NCI-H1436 treated with DMSO at 0.1 percent for 48 hours (cell line): ENCODE measurements around the gene DNAH7.
"Not testable (repeated sequence)": the region's sequence is repeated elsewhere in the genome, so short reads cannot be mapped to it uniquely, and the experiment has no call there.

Source experiments
- DNase-seq: peaks from one replicate; lab custom pipeline; 2025; lab: John Stamatoyannopoulos, UW

Gene DNAH7

DNA sequence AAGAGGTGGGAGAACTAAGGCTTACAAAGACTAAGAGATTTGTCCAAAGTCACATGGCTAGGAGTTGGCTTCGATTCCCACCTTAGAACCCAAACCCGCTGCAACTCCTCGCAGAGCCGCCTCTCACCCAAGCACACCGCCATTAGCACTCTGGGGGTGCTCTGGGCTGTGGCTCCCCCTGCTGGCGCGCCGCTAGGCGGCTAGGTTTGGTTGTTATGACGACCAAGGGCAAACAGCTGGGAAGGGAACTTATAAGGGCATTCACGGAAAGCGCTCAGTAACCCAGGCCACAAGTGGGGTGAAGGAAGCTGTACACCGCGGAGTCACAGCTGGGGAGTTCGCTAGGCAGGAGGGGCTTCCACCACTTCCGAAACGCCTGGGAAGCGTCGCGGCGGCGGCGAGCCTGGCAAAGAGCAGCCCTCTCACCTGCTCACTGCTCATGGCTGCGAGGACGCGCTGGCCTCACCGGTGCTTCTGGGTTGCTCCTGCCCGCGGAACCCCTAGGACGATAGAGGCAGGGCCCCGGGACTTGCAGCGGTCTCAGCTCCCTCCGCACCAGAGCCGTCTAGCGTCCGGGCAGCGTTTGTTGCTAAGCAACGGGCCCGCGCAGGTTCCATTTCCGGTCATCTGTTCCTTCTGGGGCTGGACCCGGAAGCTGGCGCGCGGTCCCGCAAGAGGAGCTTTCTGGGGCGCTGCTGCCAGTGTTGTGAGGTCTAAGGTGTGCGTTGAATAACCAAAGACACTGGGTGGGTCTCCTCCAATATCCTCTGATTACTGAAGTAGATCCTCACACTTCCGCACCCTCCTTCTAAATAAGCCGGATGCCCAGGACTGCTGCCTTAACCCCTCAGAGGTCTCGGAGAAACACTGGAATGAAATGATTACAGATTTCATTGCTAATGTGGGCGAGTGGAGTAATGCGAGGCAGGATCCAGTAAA lies at the start of gene DNAH7:
TSS of gene DNAH7 (minus strand) at position 567 of the 939 bp plus-strand sequence. CDS start at position 441, 126 bp downstream.
- DNase-seq: peak; percentile 12

- DNase-seq: no peak
These were observed 48.6 kb upstream of the DNAH7 start for GRCh38 chr2:196117214-196117705.

DNA sequence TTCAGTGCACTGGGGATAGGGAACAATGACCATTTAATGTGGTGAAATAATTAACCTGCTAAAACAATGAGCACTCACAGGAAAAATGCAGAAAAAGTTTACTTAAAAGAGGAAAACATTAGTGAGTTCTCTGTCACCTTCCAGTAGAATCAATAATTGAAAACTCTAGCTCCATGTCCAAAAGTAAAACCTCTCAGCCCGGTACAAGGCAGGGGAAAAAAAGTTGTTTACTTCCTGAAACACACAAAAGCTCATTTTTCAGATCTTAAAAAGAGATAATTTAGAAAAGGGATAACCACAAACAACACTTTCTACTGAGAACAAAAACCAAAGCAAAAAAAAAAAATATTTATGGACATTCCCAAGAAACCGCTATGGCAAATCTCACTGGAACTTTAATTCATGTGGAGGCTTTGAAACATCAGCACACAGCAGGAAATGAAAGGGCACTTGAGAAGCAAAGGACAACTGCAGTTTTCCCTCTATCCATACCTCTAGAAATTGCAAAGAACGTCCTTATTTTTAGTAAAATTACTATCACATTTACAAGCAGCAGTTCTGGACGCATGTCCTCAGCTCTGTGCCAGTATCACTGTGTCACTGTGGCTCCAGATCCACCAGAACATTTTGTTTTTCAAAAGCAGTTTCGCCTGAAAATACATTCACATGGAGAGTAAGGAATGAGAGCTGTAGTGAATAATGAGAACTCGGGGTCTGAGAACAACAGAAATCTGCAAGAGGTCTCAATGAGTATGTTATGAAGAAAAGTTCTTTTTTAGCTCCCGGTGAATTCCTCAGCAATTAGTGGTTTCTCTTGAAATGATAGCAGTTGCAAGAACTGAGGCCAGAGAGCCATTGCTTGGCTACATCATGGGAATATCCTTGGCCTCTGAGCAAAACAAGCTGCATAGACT lies 44.7 kb upstream of the DNAH7 start:
- no peak for DNase-seq

DNA sequence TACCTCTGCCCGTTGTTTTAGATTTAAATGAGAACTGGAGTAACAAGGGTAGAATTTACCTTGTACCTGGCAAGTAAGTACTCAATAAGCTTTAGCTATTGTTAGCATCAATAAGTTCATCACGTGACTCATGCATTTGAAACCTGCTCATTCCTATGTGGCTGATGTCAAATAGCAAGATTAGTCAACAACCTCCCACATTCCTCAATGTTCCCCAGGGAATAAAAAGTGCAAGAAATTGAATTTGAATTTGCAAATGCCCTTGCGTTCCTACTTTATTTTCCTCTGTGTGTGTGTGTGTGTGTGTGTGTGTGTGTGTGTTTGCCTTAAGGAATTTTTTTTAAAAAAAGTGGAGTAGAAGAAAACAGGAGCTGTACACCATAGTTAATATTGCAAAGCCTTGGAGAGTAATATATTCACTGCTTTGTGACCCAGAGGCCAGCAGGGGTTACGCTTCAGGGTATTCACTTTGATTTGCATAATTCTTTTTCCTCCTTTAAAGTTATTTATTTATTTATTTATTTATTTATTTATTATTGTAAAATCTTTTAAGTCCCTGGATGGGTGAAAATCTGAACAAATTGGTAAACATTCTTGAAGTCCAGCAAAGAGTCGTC lies 43.9 kb upstream of the DNAH7 start:
- DNase-seq: no peak

- DNase-seq: no peak
These were observed 40.0 kb upstream of the DNAH7 start for GRCh38 chr2:196108604-196109003.

GRCh38 chr2:196105951-196106350 lies 37.3 kb upstream of the DNAH7 start:
- DNase-seq: no peak

- DNase-seq: no peak
These were observed 35.4 kb upstream of the DNAH7 start for GRCh38 chr2:196104066-196104465.

DNA sequence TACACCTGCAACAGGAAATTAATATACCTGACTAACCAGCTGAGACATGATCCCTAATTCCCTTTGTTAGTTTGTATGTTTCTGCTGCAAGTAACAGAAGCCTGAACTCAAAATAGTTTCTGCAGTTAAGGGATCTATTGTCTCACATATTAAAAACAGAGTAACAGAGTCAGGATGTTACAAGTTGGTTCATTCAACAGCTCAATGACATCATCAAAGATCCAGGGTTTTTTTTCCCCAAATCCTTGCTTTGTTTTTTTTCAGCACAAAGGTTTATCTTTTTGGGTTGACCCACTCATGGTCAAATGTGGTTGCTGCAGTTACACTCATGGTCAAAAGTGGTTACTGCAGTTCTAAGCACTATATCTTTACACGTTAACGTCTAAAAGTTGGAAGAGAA lies 35.0 kb upstream of the DNAH7 start:
- DNase-seq: no peak

- DNase-seq: no peak
These were observed 32.8 kb upstream of the DNAH7 start for GRCh38 chr2:196101325-196101991.

DNA sequence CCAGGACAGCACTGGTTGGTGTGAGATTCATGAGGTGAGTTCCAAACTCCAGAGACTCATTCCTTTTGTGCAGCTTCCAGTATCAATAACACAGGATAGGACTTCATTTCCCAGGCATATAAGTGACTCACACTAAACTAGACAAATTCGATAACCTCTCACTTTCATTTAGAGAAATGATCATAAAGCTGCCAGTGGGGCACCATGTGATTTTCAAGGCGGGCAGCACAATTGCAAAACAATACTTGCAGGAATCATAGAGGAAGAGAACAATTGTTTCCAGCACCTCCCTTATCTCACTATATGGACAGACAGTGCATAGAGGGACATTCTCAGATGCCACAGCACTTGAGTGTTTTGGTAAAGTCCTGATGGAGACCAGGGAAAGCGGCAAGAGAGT lies 31.3 kb upstream of the DNAH7 start:
- no peak for DNase-seq

GRCh38 chr2:196097864-196098660 lies 29.4 kb upstream of the DNAH7 start:
- DNase-seq: no peak

- DNase-seq: no peak
These were observed 28.5 kb upstream of the DNAH7 start for GRCh38 chr2:196096982-196097745.

DNA sequence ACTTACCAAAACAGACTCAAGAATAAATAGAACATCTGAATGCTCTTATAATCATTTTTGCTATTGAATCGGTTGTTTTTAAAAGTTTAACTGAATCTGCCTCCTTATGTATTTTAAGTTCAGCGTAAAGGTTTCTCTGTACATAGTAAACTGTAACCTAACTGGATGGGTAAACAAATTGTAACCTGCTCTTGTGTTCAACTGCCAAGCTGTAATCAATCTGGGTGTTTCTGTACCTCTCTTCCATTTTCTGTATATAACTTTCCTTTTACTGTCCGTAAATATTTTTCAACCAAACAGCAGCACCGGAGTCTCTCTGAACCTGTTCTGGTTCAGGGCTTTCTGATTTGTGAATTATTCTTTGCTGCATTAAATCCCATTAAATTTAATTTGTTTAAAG lies 27.6 kb upstream of the DNAH7 start:
- DNase-seq: no peak

- not testable (repeated sequence) for DNase-seq
These were observed 20.8 kb upstream of the DNAH7 start for GRCh38 chr2:196089448-196089847.

DNA sequence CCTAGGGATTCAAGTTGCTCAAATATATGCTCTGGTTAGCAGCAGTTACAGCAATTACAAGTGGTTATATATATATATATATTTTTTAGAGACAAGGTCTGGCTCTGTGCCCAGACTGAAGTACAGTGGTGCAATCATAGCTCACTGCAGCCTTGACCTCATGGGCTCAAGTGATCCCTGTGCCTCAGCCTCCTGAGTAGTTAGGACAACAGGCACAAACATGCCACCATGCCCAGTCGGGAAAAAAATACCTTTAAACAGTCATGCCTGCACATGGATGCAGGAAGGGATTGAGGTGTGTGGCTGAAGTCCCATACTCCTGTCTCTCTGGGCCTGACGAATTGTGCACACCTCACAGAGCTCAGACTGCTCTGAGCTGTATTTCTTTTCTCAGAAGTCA lies 19.6 kb upstream of the DNAH7 start:
- DNase-seq: no peak

DNA sequence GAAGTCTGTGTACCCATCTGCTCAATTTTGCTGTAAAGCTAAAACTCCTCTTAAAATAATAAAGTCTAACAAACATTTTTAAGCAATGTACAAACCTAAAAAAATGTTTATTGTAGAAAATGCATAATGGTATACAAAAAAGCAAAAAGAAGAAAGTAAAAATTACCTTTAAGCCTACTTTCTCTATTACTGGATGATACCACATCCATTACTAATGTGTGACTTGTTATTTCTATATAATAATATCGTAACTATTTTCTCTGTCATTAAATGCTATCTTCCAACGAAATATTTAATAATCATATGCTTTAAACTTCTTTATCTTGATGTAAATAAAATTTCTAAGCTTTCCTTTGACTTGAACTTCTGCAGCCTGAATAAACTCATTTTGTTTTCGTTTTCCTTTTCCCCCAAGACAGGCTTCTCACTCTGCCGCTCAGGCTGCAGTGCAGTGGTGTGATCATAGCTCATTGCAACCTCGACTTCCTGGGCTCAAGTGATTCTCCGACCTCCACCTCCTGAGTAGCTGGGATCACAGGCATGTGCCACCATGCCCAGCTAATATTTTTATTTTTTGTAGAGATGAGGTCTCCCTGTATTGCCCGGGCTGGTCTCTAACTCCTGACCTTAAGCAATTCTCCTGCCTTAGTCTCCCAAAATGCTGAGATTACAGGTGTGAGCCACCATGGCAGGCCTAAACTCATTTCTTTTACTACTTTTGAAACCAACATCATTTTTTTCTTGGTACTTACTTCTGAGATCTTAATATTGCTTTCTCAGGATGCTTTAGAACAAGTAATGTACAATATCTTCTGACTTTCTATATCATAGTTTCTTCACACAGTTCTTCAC lies 18.1 kb upstream of the DNAH7 start:
- DNase-seq: no peak

DNA sequence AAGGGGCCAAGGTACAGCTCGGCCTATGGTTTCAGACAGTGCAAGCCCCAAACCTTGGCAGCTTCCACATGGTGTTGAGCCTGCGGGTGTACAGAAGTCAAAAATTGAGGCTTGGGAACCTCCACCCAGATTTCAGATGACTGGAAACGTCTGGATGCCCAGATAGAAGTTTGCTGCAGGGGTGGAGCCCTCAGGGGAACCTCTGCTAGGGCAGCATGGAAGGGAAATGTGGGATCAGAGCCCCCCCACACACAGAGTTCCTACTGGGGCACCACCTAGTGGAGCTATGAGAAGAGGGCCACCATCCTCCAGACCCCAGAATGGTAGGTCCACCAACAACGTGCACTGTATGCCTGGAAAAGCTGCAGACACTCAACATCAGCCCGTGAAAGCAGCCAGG lies 15.0 kb upstream of the DNAH7 start:
- DNase-seq: no peak

- DNase-seq: no peak
These were observed 11.9 kb upstream of the DNAH7 start for GRCh38 chr2:196080526-196080925.

DNA sequence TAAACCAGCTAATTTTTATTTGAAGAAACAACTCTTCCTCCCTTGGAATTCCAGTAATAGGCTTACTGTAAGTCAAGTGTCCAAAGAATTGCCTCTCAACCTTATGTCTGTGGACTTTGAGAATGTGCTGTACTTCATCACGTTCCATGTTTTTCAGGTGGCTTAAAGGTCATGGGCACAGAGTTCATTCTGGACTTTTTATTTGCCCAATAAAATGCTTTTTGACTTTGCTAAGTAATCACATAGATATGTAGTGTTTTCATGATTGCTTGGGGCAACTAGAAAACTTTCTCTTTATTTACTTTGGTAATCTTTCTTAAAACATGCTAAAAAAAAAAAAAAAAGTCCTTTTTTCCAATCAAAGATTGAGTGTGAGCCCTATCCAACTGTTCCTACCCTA lies 10.4 kb upstream of the DNAH7 start:
- DNase-seq: no peak
